HepG2 (cell line): ENCODE measurements around the gene TLCD3A. TPM values are rescaled to one million over a fixed set of nuclear protein-coding genes. Genes with fewer than 3 reads are reported as not detected.

Experiments used
- ATAC-seq: fragments of 200-7000 bp; cut with Tn5 transposase; 3 replicates; pipeline ENCODE4 v1.9.1; 2020; ENCODE audit warnings: mild to moderate bottlenecking, moderate library complexity
- BruUV-seq: library from RNA; stranded (reverse); fragments of 400-500 nt; replicated peaks from 2 replicates; lab custom pipeline; 2021; lab: Mats Ljungman, UMichigan
- CTCF ChIA-PET: fragments of 300-600 bp; formaldehyde crosslinking; extraction: SDS; loops from one replicate; lab custom pipeline; 2021; ENCODE audit warnings: low total read pairs, inconsistent platforms, low intra/inter-chr PET ratio; lab: Yijun Ruan, JAX
- POLR2A ChIA-PET: fragments of 350-600 bp; sonication (Branson Sonifier 250); formaldehyde crosslinking; loops from one replicate; lab custom pipeline; 2020; ENCODE audit warnings: antibody characterized with exemption, inconsistent platforms; lab: Yijun Ruan, JAX
- DNase-seq: peaks from one replicate; pipeline ENCODE4 v3.0.0-alpha.2; 2015; ENCODE audit warnings: low spot score
- FAIRE-seq: peaks from 3 replicates; lab custom pipeline; 2011; peaks lifted over from hg19 to GRCh38; lab: Jason Lieb, UNC
- H2AFZ ChIP-seq: one replicate; pipeline ENCODE4 v1.6.1; 2011; ENCODE audit warnings: low read length, inconsistent platforms
- H3K27ac ChIP-seq: fragments of 300-600 bp; 3 replicates; pipeline ENCODE4 v1.8.0; 2011; ENCODE audit warnings: mixed run types, mild to moderate bottlenecking, mixed read lengths, low read length, inconsistent platforms; ENCODE audit not compliant: insufficient read depth; ENCODE audit errors: extremely low read length
- H3K27me3 ChIP-seq, 2 experiments: fragments of 200-600 bp in 1 of 2; 2 replicates in 1 of 2; 3 replicates in 1 of 2; pipeline versions ENCODE4 v1.6.0 to v1.8.0; 2011; ENCODE audit warnings: low read length in 2 of 2, mild to moderate bottlenecking in 2 of 2, moderate library complexity in 2 of 2, inconsistent platforms in 1 of 2; ENCODE audit not compliant: insufficient read depth in 2 of 2, control insufficient read depth in 1 of 2
- H3K36me3 ChIP-seq, 2 experiments: fragments of 200-600 bp in 1 of 2; replicated peaks in 1 of 2; 2 replicates in 1 of 2; 3 replicates in 1 of 2; pipeline versions ENCODE4 v1.5.1 to v1.8.0; 2011; ENCODE audit warnings: low read length in 2 of 2, inconsistent platforms in 1 of 2; ENCODE audit not compliant: insufficient read depth in 2 of 2, control insufficient read depth in 1 of 2
- H3K4me1 ChIP-seq: 2 replicates; pipeline ENCODE4 v1.5.1; 2012; ENCODE audit warnings: low read length, inconsistent platforms; ENCODE audit not compliant: insufficient read depth
- H3K4me2 ChIP-seq: 2 replicates; pipeline ENCODE4 v1.6.0; 2011; ENCODE audit warnings: low read depth, low read length, inconsistent platforms
- H3K4me3 ChIP-seq, 3 experiments: fragments of 200-600 bp in 1 of 3; sonication (generic), shearing (Covaris generic) in 1 of 3; replicated peaks in 1 of 3; 2 replicates each; pipeline ENCODE4 v1.5.1; 2011 to 2016; ENCODE audit warnings: low read length in 3 of 3, inconsistent platforms in 2 of 3, low read depth in 2 of 3, mild to moderate bottlenecking in 2 of 3, control low read depth in 1 of 3, mixed read lengths in 1 of 3; ENCODE audit not compliant: insufficient read depth in 1 of 3
- H3K79me2 ChIP-seq: one replicate; pipeline ENCODE4 v1.6.1; 2011; ENCODE audit warnings: low read length, inconsistent platforms; ENCODE audit not compliant: insufficient read depth
- H3K9ac ChIP-seq: 2 replicates; pipeline ENCODE4 v1.6.0; 2011; ENCODE audit warnings: mild to moderate bottlenecking, low read depth, low read length, inconsistent platforms; ENCODE audit not compliant: insufficient read depth
- H3K9me3 ChIP-seq: 2 replicates; pipeline ENCODE4 v1.5.1; 2012; ENCODE audit warnings: mild to moderate bottlenecking, low read length
- H4K20me1 ChIP-seq: 2 replicates; pipeline ENCODE4 v1.6.0; 2011; ENCODE audit warnings: inconsistent platforms, mild to moderate bottlenecking, low read length, moderate library complexity; ENCODE audit not compliant: insufficient read depth
- AHR ChIP-seq: IDR thresholded peaks from 2 replicates; pipeline ENCODE4 v1.6.1; 2018; ENCODE audit warnings: missing genetic modification reagents, missing compliant biosample characterization
- ETV5 ChIP-seq: IDR thresholded peaks from 2 replicates; pipeline ENCODE4 v1.6.1; 2018; ENCODE audit warnings: missing biosample characterization, missing genetic modification reagents, inconsistent platforms, borderline replicate concordance
- FOSL1 ChIP-seq: sonication (generic); formaldehyde crosslinking; IDR thresholded peaks from 2 replicates; pipeline ENCODE4 v1.9.0; 2021; ENCODE audit warnings: missing genetic modification reagents, borderline replicate concordance
- GFI1 ChIP-seq: sonication (generic); formaldehyde crosslinking; IDR thresholded peaks from 2 replicates; pipeline ENCODE4 v1.5.0; 2020; ENCODE audit warnings: missing genetic modification reagents, mild to moderate bottlenecking, borderline replicate concordance
- KDM5A ChIP-seq: fragments of 200-600 bp; sonication (generic); IDR thresholded peaks from 2 replicates; pipeline ENCODE4 v1.7.0; 2018; ENCODE audit warnings: antibody characterized with exemption, mild to moderate bottlenecking, low read length, borderline replicate concordance
- ZBTB33 ChIP-seq: sonication (generic); formaldehyde crosslinking; IDR thresholded peaks from 2 replicates; pipeline ENCODE4 v1.4.0; 2020; ENCODE audit warnings: missing genetic modification reagents
- ZNF619 ChIP-seq: sonication (generic); formaldehyde crosslinking; IDR thresholded peaks from 2 replicates; pipeline ENCODE4 v1.4.0; 2020; ENCODE audit warnings: mild to moderate bottlenecking, missing genetic modification reagents
- ZNF784 ChIP-seq: sonication (generic); formaldehyde crosslinking; IDR thresholded peaks from 2 replicates; pipeline ENCODE4 v1.5.1; 2020; ENCODE audit warnings: missing genetic modification reagents, mild to moderate bottlenecking, borderline replicate concordance
- WGBS: methylation state at CpG from one replicate; pipeline ENCODE4 v1.1.6; 2017; ENCODE audit warnings: low lambda C conversion rate; 5-methylcytosine and 5-hydroxymethylcytosine counted together
- in situ Hi-C: cut with HindIII; loops from 2 replicates; pipeline ENCODE4 v1.10.0; 2017; ENCODE audit warnings: low pct_unique_long_range_greater_than_20kb; ENCODE audit not compliant: extremely low pct_ligation_motif_present
- intact Hi-C: fragments of 100-400 bp; cut with micrococcal nuclease; formaldehyde crosslinking; loops from one replicate; pipeline ENCODE4 v1.10.0; 2022; ENCODE audit not compliant: unreplicated experiment
- polyA plus RNA-seq, 8 experiments: library from polyadenylated mRNA; depleted of rRNA in 3 of 8; stranded (reverse) in 7 of 8; unstranded in 1 of 8; fragments of >200 nt; fragmentation: Illumina TruSeq in 4 of 8; extraction: Trizol in 4 of 8; gene quantifications; 2 replicates each; pipeline versions ENCODE4 v1.2.1 to v1.2.3, GENCODE V29; 2011 to 2016; ENCODE audit warnings: low read depth in 4 of 8, missing spikeins in 1 of 8, mixed read lengths in 1 of 8; ENCODE audit not compliant: insufficient read depth in 1 of 8
- total RNA-seq, 5 experiments: library from RNA; depleted of rRNA; stranded (reverse); fragments of >200 nt; fragmentation: Illumina TruSeq; extraction: Trizol; gene quantifications; 2 replicates each; pipeline ENCODE4 v1.2.3, GENCODE V29; 2016; ENCODE audit warnings: low read depth in 1 of 5
- TF ChIP-seq, protein P1 (sequence below): sonication (generic); formaldehyde crosslinking; IDR thresholded peaks from 2 replicates; pipeline ENCODE4 v1.8.1; 2023; ENCODE audit warnings: mild to moderate bottlenecking, inconsistent platforms, moderate library complexity, missing genetic modification reagents, borderline replicate concordance

The TLCD3A gene
- total and polyA plus RNA-seq, 2 of the 13 experiments (the other 11 are each of a cell fraction or from before 2014, with no cell fraction given) = 25.2 to 46.6 TPM

DNA sequence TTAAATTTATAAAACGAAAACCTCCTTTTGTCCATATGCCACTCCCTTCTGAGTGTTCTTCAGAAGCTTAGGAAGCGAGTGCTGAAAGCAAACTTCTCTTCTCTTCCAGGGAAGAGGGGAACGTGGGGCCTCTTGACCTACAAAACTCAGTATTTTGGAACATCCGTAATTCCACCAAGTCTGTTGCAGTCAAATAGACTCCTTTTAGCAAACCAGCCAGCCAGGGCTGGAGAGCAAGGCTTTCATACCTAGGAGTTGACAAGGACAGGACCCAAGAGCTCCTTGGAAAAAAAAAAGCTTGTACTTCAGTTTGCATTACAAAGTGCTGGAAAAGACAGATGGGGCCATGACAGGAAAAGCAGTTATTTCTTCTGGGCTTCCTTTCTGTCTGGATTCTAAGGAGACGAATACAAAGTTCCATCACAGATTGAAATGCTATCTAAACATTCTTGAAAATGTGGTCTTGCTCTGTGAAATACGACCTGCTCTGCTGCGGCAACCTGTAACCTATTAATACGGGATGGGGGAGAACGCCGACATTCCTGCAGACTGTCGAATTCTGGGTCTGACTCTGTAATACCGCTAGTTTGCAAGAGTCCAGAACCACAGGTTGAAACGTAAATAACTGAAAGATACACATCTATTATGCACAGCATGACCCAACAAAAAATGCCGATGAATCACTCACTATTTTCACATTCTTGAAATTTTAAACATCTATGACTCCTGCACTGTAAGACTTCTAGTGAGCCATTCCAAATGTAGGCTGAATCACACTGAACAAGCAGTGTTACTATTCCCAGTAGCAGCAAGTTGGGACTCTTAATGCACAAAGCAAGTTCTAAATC lies 38.4 kb upstream of the TLCD3A start:
- BruUV-seq = no TSS peak
- DNase-seq = no peak
- peaks cover 4% of the 10 kb centered on the region; the same call in 1 of the 2 replicates for H3K4me1 ChIP-seq
- H3K79me2 ChIP-seq = no peaks in the 10 kb centered on the region
- POLR2A ChIA-PET = no interaction called here
- TF ChIP-seq ZNF784 (CRISPR knock-in tag) = no peak
- TF ChIP-seq ZBTB33 = peak; percentile 70
- H3K4me3 ChIP-seq = no peak overlapping the region
- no peak for FAIRE-seq
- CTCF ChIA-PET = no interaction called here
- in situ Hi-C loops = no loop called here
- H3K36me3 ChIP-seq = peaks cover 15 to 66% of the 10 kb centered on the region in 2 experiments; a peak in 4 of 5 replicates
- no peak overlapping the region for H2AFZ ChIP-seq
- intact Hi-C loops = no loop called here
- no peak for ATAC-seq
- no peak overlapping the region for H3K9ac ChIP-seq
- no peaks in the 10 kb centered on the region for H4K20me1 ChIP-seq
- H3K9me3 ChIP-seq = no peaks in the 10 kb centered on the region
- H3K27me3 ChIP-seq = no peaks in the 10 kb centered on the region
- H3K27ac ChIP-seq = no peak overlapping the region
- H3K4me2 ChIP-seq = no peak overlapping the region
- 92% methylated on average over 14 of the region's 14 CpGs for whole genome bisulfite sequencing

GRCh38 chr17:696369-696768 lies 36.0 kb upstream of the TLCD3A start:
- H3K4me2 ChIP-seq = no peak overlapping the region
- peaks cover 17 to 54% of the 10 kb centered on the region in 2 experiments for H3K36me3 ChIP-seq
- no peaks in the 10 kb centered on the region for H4K20me1 ChIP-seq
- DNase-seq (no peak), FAIRE-seq (no peak), ATAC-seq (no peak)
- no peak overlapping the region for H3K4me3 ChIP-seq
- no peaks in the 10 kb centered on the region for H3K4me1 ChIP-seq
- POLR2A ChIA-PET = no interaction called here
- 98% methylated on average over 2 of the region's 2 CpGs for WGBS
- CTCF ChIA-PET = no interaction called here
- no peak overlapping the region for H3K27ac ChIP-seq
- H2AFZ ChIP-seq = no peak overlapping the region
- H3K79me2 ChIP-seq = peaks cover 2% of the 10 kb centered on the region
- in situ Hi-C loops = no loop called here
- BruUV-seq = no TSS peak
- H3K27me3 ChIP-seq = no peaks in the 10 kb centered on the region
- no peak overlapping the region for H3K9ac ChIP-seq
- intact Hi-C loops = no loop called here
- H3K9me3 ChIP-seq = no peaks in the 10 kb centered on the region
- TF ChIP-seq FOSL1 (CRISPR knock-in tag) (no peak), GFI1 (no peak), KDM5A (no peak), ETV5 (CRISPR knock-in tag) (no peak), AHR (CRISPR knock-in tag) (no peak), ZNF619 (CRISPR knock-in tag) (no peak)
- TF ChIP-seq, protein P1, sequence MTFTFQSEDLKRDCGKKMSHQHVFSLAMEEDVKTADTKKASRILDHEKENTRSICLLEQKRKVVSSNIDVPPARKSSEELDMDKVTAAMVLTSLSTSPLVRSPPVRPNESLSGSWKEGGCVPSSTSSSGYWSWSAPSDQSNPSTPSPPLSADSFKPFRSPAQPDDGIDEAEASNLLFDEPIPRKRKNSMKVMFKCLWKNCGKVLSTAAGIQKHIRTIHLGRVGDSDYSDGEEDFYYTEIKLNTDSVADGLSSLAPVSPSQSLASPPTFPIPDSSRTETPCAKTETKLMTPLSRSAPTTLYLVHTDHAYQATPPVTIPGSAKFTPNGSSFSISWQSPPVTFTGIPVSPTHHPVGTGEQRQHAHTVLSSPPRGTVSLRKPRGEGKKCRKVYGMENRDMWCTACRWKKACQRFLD = no peak
